ENCODE data around the gene OTUB1.

GRCh38 chr11:64009710-64010109, 23.5 kb downstream of the OTUB1 start:
- TF ChIP-seq CTCF (optimal IDR thresholded peaks at IDR 0.05 in 1 of 3, IDR thresholded peaks at IDR 0.05 in 1 of 3, conservative IDR thresholded peaks at IDR 0.05 in 1 of 3; ENCODE audit: extremely low read depth in 1 of 3, insufficient read depth in 2 of 3, low read length in 3 of 3) (no peak), EZH2 (IDR thresholded peaks at IDR 0.05; ENCODE audit: low read length) (no peak)
